Psoas muscle (tissue), 8 donors: ENCODE data around the gene CLDN5. TPM values are rescaled to one million over a fixed set of nuclear protein-coding genes. Genes with fewer than 3 reads are reported as not detected.

Experiments used
- ATAC-seq, 4 donors: fragments of 200-7000 bp; cut with Tn5 transposase; one replicate each; pipeline ENCODE4 v1.9.1; 2020; ENCODE audit warnings: moderate library complexity in 3 of 4, mild to moderate bottlenecking in 2 of 4
- DNase-seq, 2 donors: peaks; one replicate each; pipeline ENCODE4 v3.0.0-alpha.2; 2020
- H3K27ac ChIP-seq: fragments of 200-600 bp; one replicate; pipeline ENCODE4 v1.8.0; 2022
- H3K27me3 ChIP-seq, 3 donors: fragments of 200-600 bp in 1 of 3; one replicate each; pipeline versions ENCODE4 v1.6.1 to v1.8.0; 2013 to 2022; ENCODE audit warnings: low read length in 2 of 3, mild to moderate bottlenecking in 2 of 3, moderate library complexity in 1 of 3; ENCODE audit not compliant: insufficient read depth in 3 of 3
- H3K36me3 ChIP-seq, 2 donors: fragments of 200-600 bp in 1 of 2; one replicate each; pipeline versions ENCODE4 v1.6.1 to v1.8.0; 2013 to 2022; ENCODE audit warnings: low read depth in 1 of 2, mild to moderate bottlenecking in 1 of 2, moderate library complexity in 1 of 2; ENCODE audit not compliant: insufficient read depth in 1 of 2
- H3K4me1 ChIP-seq: fragments of 200-600 bp; one replicate; pipeline ENCODE4 v1.8.0; 2022
- H3K4me3 ChIP-seq: fragments of 200-600 bp; one replicate; pipeline ENCODE4 v1.8.0; 2022; ENCODE audit warnings: mild to moderate bottlenecking
- H3K9me3 ChIP-seq: fragments of 200-600 bp; one replicate; pipeline ENCODE4 v1.8.0; 2022
- CTCF ChIP-seq: fragments of 200-600 bp; IDR thresholded peaks from one replicate; pipeline ENCODE4 v1.8.0; 2022; ENCODE audit warnings: antibody characterized with exemption
- WGBS, 3 donors: extraction: QIAGEN DNeasy Blood & Tissue Kit; methylation state at CpG; one replicate each; pipeline versions ENCODE4 v1.1.6 to v1.1.7; 2013; 5-methylcytosine and 5-hydroxymethylcytosine counted together
- intact Hi-C, 2 donors: fragments of 100-400 bp; cut with DNase I; formaldehyde crosslinking; loops; one replicate each; pipeline versions ENCODE4 v1.11.0 to v1.14.2; 2022
- polyA plus RNA-seq, 3 donors: library from polyadenylated mRNA; stranded (reverse); fragments of 200-250 nt; gene quantifications; one replicate each; pipeline ENCODE4 v1.2.3, GENCODE V29; 2013
- total RNA-seq, 4 donors: library from RNA; stranded (reverse); fragmentation: NEBNext Ultra II Directional in 2 of 4; extraction: Animal tissue kit (Norgen Biotek cat#: 25700) in 2 of 4; gene quantifications; one replicate each; pipeline versions ENCODE4 v1.2.1 to v1.2.4, GENCODE V29; 2021 to 2023
- donor health status: healthy with polysubstance abuse.
- donor health status: DM: no; HTN: no; CAD: no; lungs with moderate emphysema.
- donor health status: Bipolar disorder and iron deficiency.
- donor health status: healthy.
- donor health status: DM: yes; HTN: yes; CAD: no.
- donor health status: DM: no; HTN: no; CAD: no.
- donor health status: DM: no; HTN: no; CAD: no.
- donor health status: DM: yes; HTN: yes; CAD: no.

The CLDN5 gene
- total and polyA plus RNA-seq, 7 donors, result 23.0 to 138 (median 42.3) TPM

- no peaks in the 10 kb centered on the region for H3K36me3 ChIP-seq
- no peaks in the 10 kb centered on the region for H3K9me3 ChIP-seq
- ATAC-seq (no peak), DNase-seq (no peak)
- TF ChIP-seq CTCF, result no peak
- no peaks in the 10 kb centered on the region for H3K4me1 ChIP-seq
- intact Hi-C loops, result no loop called here
- no peaks in the 10 kb centered on the region for H3K27me3 ChIP-seq
- WGBS, 3 donors, result 86 to 93% (median 89%) methylated on average over 10 of the region's 10 CpGs
- no peak overlapping the region for H3K27ac ChIP-seq
- H3K4me3 ChIP-seq, result no peak overlapping the region
Measured at GRCh38 chr22:19506212-19506611, 18.0 kb downstream of the CLDN5 start.

GRCh38 chr22:19505735-19506126, 18.5 kb downstream of the CLDN5 start:
- Histone ChIP-seq H3K4me3 (no peak overlapping the region), H3K4me1 (no peaks in the 10 kb centered on the region), H3K27me3 (no peaks in the 10 kb centered on the region), H3K36me3 (no peaks in the 10 kb centered on the region), H3K27ac (no peak overlapping the region), H3K9me3 (no peaks in the 10 kb centered on the region)
- ATAC-seq (no peak), DNase-seq (no peak)
- TF ChIP-seq CTCF, result no peak
- 78 to 92% (median 88%) methylated on average over 5 of the region's 5 CpGs for WGBS, 3 donors
- intact Hi-C loops, result no loop called here

GRCh38 chr22:19504900-19505734, 19.1 kb downstream of the CLDN5 start:
- no peaks in the 10 kb centered on the region for H3K4me1 ChIP-seq
- no peak for DNase-seq
- TF ChIP-seq CTCF, result no peak
- WGBS, 3 donors, result 90 to 91% (median 91%) methylated on average over 18 of the region's 18 CpGs
- H3K27ac ChIP-seq, result no peak overlapping the region
- intact Hi-C loops, result no loop called here
- no peak overlapping the region for H3K4me3 ChIP-seq
- no peaks in the 10 kb centered on the region for H3K36me3 ChIP-seq
- H3K27me3 ChIP-seq, result no peaks in the 10 kb centered on the region
- no peak for ATAC-seq
- no peaks in the 10 kb centered on the region for H3K9me3 ChIP-seq

- no peak overlapping the region for H3K27ac ChIP-seq
- ATAC-seq, result no peak
- no peaks in the 10 kb centered on the region for H3K36me3 ChIP-seq
- intact Hi-C loops, result no loop called here
- H3K9me3 ChIP-seq, result no peaks in the 10 kb centered on the region
- no peaks in the 10 kb centered on the region for H3K4me1 ChIP-seq
- DNase-seq, result no peak
- no peak for TF ChIP-seq CTCF
- no peaks in the 10 kb centered on the region for H3K27me3 ChIP-seq
- no peak overlapping the region for H3K4me3 ChIP-seq
- WGBS, 3 donors, result 93 to 95% (median 93%) methylated on average over 9 of the region's 9 CpGs
Measured at GRCh38 chr22:19503869-19504268, 20.3 kb downstream of the CLDN5 start.

- intact Hi-C loops, result no loop called here
- no peak for TF ChIP-seq CTCF
- ATAC-seq (no peak), DNase-seq (no peak)
- no peaks in the 10 kb centered on the region for H3K9me3 ChIP-seq
- no peaks in the 10 kb centered on the region for H3K36me3 ChIP-seq
- H3K4me3 ChIP-seq, result no peak overlapping the region
- H3K4me1 ChIP-seq, result no peaks in the 10 kb centered on the region
- 84 to 87% (median 86%) methylated on average over 7 of the region's 7 CpGs for WGBS, 3 donors
- H3K27ac ChIP-seq, result no peak overlapping the region
- H3K27me3 ChIP-seq, result no peaks in the 10 kb centered on the region
Measured at GRCh38 chr22:19503367-19503766, 20.8 kb downstream of the CLDN5 start.
